Kidney epithelial cell (primary cell): ENCODE data around the gene PDE4B. TPM values are rescaled to one million over a fixed set of nuclear protein-coding genes. Genes with fewer than 3 reads are reported as not detected.

Source experiments
- DNase-seq: peaks from one replicate; pipeline ENCODE4 v3.0.0-alpha.2; 2010; ENCODE audit warnings: low read depth
- H3K27me3 ChIP-seq: 2 replicates; pipeline ENCODE4 v1.6.0; 2011; ENCODE audit warnings: low read length; ENCODE audit not compliant: control insufficient read depth, insufficient read depth
- H3K36me3 ChIP-seq: 2 replicates; pipeline ENCODE4 v1.5.1; 2011; ENCODE audit warnings: low read length; ENCODE audit not compliant: control insufficient read depth, insufficient read depth
- H3K4me3 ChIP-seq: 2 replicates; pipeline ENCODE4 v1.5.1; 2011; ENCODE audit warnings: low read depth, mild to moderate bottlenecking, control low read depth, low read length
- total RNA-seq: library from RNA; depleted of rRNA; stranded (reverse); fragments of >200 nt; gene quantifications from 2 replicates; pipeline ENCODE4 v1.2.3, GENCODE V29; 2015
- TF ChIP-seq, protein P1 (sequence below): IDR thresholded peaks from 2 replicates; pipeline ENCODE4 v1.5.1; 2011; ENCODE audit warnings: mild to moderate bottlenecking, moderate library complexity, low read length, control low read depth, inconsistent platforms; ENCODE audit not compliant: insufficient read depth, poor library complexity, severe bottlenecking

Gene PDE4B
- total RNA-seq, 1 donor from 2014 or later, result 0.33 TPM

- Histone ChIP-seq H3K27me3 (no peaks in the 10 kb centered on the region), H3K36me3 (no peaks in the 10 kb centered on the region), H3K4me3 (no peak overlapping the region)
- no peak for DNase-seq
- TF ChIP-seq, protein P1, sequence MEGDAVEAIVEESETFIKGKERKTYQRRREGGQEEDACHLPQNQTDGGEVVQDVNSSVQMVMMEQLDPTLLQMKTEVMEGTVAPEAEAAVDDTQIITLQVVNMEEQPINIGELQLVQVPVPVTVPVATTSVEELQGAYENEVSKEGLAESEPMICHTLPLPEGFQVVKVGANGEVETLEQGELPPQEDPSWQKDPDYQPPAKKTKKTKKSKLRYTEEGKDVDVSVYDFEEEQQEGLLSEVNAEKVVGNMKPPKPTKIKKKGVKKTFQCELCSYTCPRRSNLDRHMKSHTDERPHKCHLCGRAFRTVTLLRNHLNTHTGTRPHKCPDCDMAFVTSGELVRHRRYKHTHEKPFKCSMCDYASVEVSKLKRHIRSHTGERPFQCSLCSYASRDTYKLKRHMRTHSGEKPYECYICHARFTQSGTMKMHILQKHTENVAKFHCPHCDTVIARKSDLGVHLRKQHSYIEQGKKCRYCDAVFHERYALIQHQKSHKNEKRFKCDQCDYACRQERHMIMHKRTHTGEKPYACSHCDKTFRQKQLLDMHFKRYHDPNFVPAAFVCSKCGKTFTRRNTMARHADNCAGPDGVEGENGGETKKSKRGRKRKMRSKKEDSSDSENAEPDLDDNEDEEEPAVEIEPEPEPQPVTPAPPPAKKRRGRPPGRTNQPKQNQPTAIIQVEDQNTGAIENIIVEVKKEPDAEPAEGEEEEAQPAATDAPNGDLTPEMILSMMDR, result no peak
Measured at GRCh38 chr1:66367369-66367768, 574.7 kb downstream of the PDE4B start.

GRCh38 chr1:66368261-66368660, 575.6 kb downstream of the PDE4B start:
- no peaks in the 10 kb centered on the region for H3K36me3 ChIP-seq
- no peaks in the 10 kb centered on the region for H3K27me3 ChIP-seq
- DNase-seq, result no peak
- H3K4me3 ChIP-seq, result no peak overlapping the region
- TF ChIP-seq, protein P1, result no peak

DNA sequence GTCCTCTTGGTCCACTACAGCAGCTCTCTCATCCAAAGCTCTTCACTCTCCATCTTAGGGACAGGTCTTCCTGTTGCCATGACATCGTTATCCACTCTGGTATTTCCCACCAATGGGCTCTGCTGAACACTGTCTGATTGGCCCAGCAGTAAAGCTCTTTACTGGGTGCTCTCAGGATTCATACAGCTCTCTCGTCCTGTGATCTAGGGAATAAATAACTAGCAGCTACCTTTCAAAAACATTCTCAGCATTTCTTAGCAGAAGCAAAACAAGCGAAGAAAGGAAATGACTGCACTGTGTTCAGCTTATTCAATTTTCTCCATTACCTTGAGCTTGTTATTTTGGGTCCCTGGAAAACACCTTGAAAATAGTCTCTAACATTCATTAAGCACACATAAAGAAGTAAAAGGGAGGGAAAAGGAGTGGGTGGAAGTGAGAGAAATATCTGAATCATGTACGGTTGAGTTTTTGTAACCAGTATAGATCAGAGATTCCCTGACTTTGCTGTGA, 577.8 kb downstream of the PDE4B start:
- H3K27me3 ChIP-seq, result no peaks in the 10 kb centered on the region
- TF ChIP-seq, protein P1, result no peak
- H3K4me3 ChIP-seq, result no peak overlapping the region
- DNase-seq, result no peak
- no peaks in the 10 kb centered on the region for H3K36me3 ChIP-seq

GRCh38 chr1:66371233-66372005, 578.7 kb downstream of the PDE4B start:
- no peaks in the 10 kb centered on the region for H3K27me3 ChIP-seq
- H3K36me3 ChIP-seq, result no peaks in the 10 kb centered on the region
- DNase-seq, result no peak
- TF ChIP-seq, protein P1, result no peak
- H3K4me3 ChIP-seq, result no peak overlapping the region

DNA sequence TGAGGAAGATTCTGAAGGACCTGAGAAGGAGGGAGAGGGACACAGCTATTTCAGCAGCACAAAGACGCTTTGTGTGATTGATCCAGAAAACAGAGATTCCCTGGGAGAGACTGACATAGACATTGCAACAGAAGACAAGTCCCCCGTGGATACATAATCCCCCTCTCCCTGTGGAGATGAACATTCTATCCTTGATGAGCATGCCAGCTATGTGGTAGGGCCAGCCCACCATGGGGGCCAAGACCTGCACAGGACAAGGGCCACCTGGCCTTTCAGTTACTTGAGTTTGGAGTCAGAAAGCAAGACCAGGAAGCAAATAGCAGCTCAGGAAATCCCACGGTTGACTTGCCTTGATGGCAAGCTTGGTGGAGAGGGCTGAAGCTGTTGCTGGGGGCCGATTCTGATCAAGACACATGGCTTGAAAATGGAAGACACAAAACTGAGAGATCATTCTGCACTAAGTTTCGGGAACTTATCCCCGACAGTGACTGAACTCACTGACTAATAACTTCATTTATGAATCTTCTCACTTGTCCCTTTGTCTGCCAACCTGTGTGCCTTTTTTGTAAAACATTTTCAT, 579.9 kb downstream of the PDE4B start:
- no peak for DNase-seq

More for the DNA sequence above, 579.9 kb downstream of the PDE4B start:
- Histone ChIP-seq H3K36me3 (no peaks in the 10 kb centered on the region), H3K4me3 (no peak overlapping the region), H3K27me3 (no peaks in the 10 kb centered on the region)
- TF ChIP-seq, protein P1, result no peak
